ENCODE measurements around the gene CCDC47. TPM values are rescaled to one million over a fixed set of nuclear protein-coding genes. Genes with fewer than 3 reads are reported as not detected.

Gene CCDC47
- total and polyA plus RNA-seq, 2 experiments from 2014 or later = 38.5 to 61.9 TPM

DNA sequence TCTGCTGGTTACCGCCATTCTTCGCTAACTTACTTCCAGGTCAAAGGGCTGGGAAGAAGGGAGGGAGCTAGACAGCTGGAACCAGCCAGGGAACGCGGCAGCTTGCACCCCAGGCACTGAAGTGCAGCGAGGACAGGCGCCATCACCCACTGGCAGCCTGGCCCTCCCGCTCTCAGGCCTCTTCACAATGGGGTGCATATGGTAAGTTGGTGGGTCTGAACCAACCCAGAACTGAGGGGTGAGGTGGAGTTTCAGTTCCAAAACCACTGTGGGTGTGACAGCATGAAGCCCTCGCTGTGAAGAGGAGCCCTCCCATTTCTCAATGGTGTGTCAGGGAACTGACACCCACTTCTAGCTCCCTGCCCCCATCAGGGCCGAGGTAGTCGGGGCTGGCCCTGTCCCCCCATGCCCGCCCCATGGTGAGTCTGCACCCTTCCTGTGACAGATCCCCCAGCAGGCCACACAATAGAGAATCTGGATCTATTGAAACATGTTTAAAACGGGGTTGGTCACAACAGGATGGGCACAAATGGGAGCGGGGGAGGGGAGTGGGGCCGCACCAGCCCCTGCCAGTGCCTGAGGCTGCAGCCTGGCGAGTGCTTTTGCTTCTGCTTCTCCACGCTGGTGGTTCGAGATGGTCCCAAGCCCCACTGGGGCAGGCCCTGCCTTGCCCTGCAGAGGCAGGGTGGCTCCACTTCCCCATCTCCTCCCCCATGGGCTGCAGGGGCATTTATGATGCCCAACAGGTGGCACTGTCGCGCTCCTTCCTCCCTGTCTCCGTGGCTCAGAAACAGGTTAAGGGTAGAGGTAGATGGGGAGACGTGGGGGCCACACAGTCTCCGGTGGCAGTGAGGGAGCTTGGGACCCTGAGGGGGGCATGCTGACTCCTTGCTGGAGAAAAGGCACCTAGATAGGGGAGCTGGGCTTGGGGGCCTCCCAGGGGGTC lies 75.8 kb downstream of the CCDC47 start:
- no peak overlapping the region for H3K27ac Mint-ChIP-seq
- Histone ChIP-seq H3K4me1 (ENCODE audit: insufficient read depth) (peaks cover 29% of the 10 kb centered on the region), H4K20me1 (replicated peaks; ENCODE audit: insufficient read depth) (no peaks in the 10 kb centered on the region), H3K9me2 (ENCODE audit: insufficient read depth) (no peaks in the 10 kb centered on the region), H3F3A (replicated peaks; ENCODE audit: low read depth) (peaks cover 17% of the 10 kb centered on the region), H3K27me3 (ENCODE audit: insufficient read depth) (no peaks in the 10 kb centered on the region; the same call in 1 of the 2 replicates), H3K27ac (ENCODE audit: low read depth) (peak overlapping the region; percentile 66; the same call in 1 of the 2 replicates), H2AFZ (no peak overlapping the region), H3K36me3 (ENCODE audit: insufficient read depth) (no peaks in the 10 kb centered on the region), H3K4me2 (peak overlapping the region; percentile 95; the same call in 1 of the 2 replicates), H3K79me2 (replicated peaks; ENCODE audit: insufficient read depth) (peaks cover 6% of the 10 kb centered on the region; the same call in 1 of the 2 replicates), H3K4me3 (peak overlapping the region; percentile 81)
- DNase-seq (ENCODE audit: low spot score) (peak; percentile 75), ATAC-seq (peak; percentile 9)
- peaks cover 21% of the 10 kb centered on the region for H3K27me3 Mint-ChIP-seq (ENCODE audit: insufficient read depth, low read depth, poor library complexity)
- peaks cover 50% of the 10 kb centered on the region for H3K4me1 Mint-ChIP-seq
- no peaks in the 10 kb centered on the region; the same call in 2 of the 3 replicates for H3K9me3 Mint-ChIP-seq
- TF ChIP-seq ZNF114 (CRISPR knock-in tag; IDR thresholded peaks at IDR 0.05) (no peak), STAT1 (IDR thresholded peaks at IDR 0.05; ENCODE audit: unreplicated experiment) (no peak), CTCF (conservative IDR thresholded peaks at IDR 0.05; ENCODE audit: low read depth in 2 of 2) (peak; percentile 67 to 84), ZNF331 (CRISPR knock-in tag; IDR thresholded peaks at IDR 0.05; ENCODE audit: low read depth) (no peak)
- TF ChIP-seq, protein P1, sequence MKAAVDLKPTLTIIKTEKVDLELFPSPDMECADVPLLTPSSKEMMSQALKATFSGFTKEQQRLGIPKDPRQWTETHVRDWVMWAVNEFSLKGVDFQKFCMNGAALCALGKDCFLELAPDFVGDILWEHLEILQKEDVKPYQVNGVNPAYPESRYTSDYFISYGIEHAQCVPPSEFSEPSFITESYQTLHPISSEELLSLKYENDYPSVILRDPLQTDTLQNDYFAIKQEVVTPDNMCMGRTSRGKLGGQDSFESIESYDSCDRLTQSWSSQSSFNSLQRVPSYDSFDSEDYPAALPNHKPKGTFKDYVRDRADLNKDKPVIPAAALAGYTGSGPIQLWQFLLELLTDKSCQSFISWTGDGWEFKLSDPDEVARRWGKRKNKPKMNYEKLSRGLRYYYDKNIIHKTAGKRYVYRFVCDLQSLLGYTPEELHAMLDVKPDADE (IDR thresholded peaks at IDR 0.05) = no peak
- H3K36me3 Mint-ChIP-seq (ENCODE audit: low read depth) = peaks cover 24% of the 10 kb centered on the region
- H3K4me3 Mint-ChIP-seq = peak overlapping the region; percentile 64; the same call in 2 of the 3 replicates

- Mint-ChIP-seq H3K4me3 (no peak overlapping the region), H3K9me3 (no peaks in the 10 kb centered on the region; the same call in 2 of the 3 replicates), H3K4me1 (peaks cover 42% of the 10 kb centered on the region), H3K27me3 (ENCODE audit: insufficient read depth, low read depth, poor library complexity) (peaks cover 18% of the 10 kb centered on the region), H3K36me3 (ENCODE audit: low read depth) (peaks cover 23% of the 10 kb centered on the region), H3K27ac (peak overlapping the region; percentile 56; the same call in 1 of the 2 replicates)
- Histone ChIP-seq H3K36me3 (ENCODE audit: insufficient read depth) (no peaks in the 10 kb centered on the region), H2AFZ (no peak overlapping the region), H3K9me2 (ENCODE audit: insufficient read depth) (no peaks in the 10 kb centered on the region), H3K27ac (ENCODE audit: low read depth) (0 out of 2 replicates have a peak overlapping the region, but pooled peaks have one; percentile 66), H3K4me2 (no peak overlapping the region), H3K4me3 (no peak overlapping the region), H3K79me2 (replicated peaks; ENCODE audit: insufficient read depth) (peaks cover 3% of the 10 kb centered on the region; the same call in 1 of the 2 replicates), H3K4me1 (ENCODE audit: insufficient read depth) (peaks cover 21% of the 10 kb centered on the region; the same call in 1 of the 2 replicates), H4K20me1 (replicated peaks; ENCODE audit: insufficient read depth) (no peaks in the 10 kb centered on the region), H3F3A (replicated peaks; ENCODE audit: low read depth) (peaks cover 17% of the 10 kb centered on the region), H3K27me3 (ENCODE audit: insufficient read depth) (no peaks in the 10 kb centered on the region; the same call in 1 of the 2 replicates)
- no peak for TF ChIP-seq EZH2phosphoT487 (IDR thresholded peaks at IDR 0.05; ENCODE audit: unreplicated experiment)
- peak; percentile 58 to 76 for TF ChIP-seq CTCF (conservative IDR thresholded peaks at IDR 0.05; ENCODE audit: low read depth in 2 of 2)
- peak; percentile 15 for ATAC-seq
- DNase-seq (ENCODE audit: low spot score) = peak; percentile 90
These were observed 76.9 kb downstream of the CCDC47 start for GRCh38 chr17:63696381-63696961.

All from GM23338 (cell line).